Loucy (cell line): ENCODE results near the gene PLCB3.

Experiments used
- H2AFZ ChIP-seq: fragments of 200-600 bp; sonication (generic); 2 replicates; pipeline ENCODE4 v1.6.0; 2016; ENCODE audit warnings: antibody characterized with exemption, mild to moderate bottlenecking, low read length, moderate library complexity
- H3F3A ChIP-seq: fragments of 200-600 bp; 2 replicates; pipeline ENCODE4 v1.6.0; 2016; ENCODE audit warnings: antibody characterized with exemption, low read depth, mild to moderate bottlenecking
- H3K27me3 ChIP-seq: fragments of 200-600 bp; sonication (generic); 2 replicates; pipeline ENCODE4 v1.6.1; 2014; ENCODE audit warnings: low read length, mild to moderate bottlenecking; ENCODE audit not compliant: insufficient read depth, poor library complexity, severe bottlenecking
- H3K36me3 ChIP-seq: fragments of 200-600 bp; sonication (generic); 2 replicates; pipeline ENCODE4 v1.6.1; 2016; ENCODE audit warnings: low read length; ENCODE audit not compliant: insufficient read depth
- H3K4me1 ChIP-seq: fragments of 200-600 bp; sonication (generic); 2 replicates; pipeline ENCODE4 v1.5.1; 2014; ENCODE audit warnings: low read length, mild to moderate bottlenecking; ENCODE audit not compliant: insufficient read depth, poor library complexity, severe bottlenecking
- H3K4me2 ChIP-seq: fragments of 200-600 bp; sonication (generic); 2 replicates; pipeline ENCODE4 v1.6.0; 2014; ENCODE audit warnings: antibody characterized with exemption, low read length, low read depth, mild to moderate bottlenecking; ENCODE audit not compliant: poor library complexity, severe bottlenecking
- H3K4me3 ChIP-seq: fragments of 200-600 bp; sonication (generic); 2 replicates; pipeline ENCODE4 v1.5.1; 2014; ENCODE audit warnings: low read length, mild to moderate bottlenecking, mixed read lengths; ENCODE audit not compliant: poor library complexity, severe bottlenecking
- H3K79me2 ChIP-seq: fragments of 200-600 bp; sonication (generic); 2 replicates; pipeline ENCODE4 v1.6.1; 2014; ENCODE audit warnings: low read length; ENCODE audit not compliant: insufficient read depth
- H3K9ac ChIP-seq: fragments of 200-600 bp; sonication (generic); 2 replicates; pipeline ENCODE4 v1.6.0; 2014; ENCODE audit warnings: mild to moderate bottlenecking, low read depth, low read length, moderate library complexity; ENCODE audit not compliant: poor library complexity, severe bottlenecking
- H3K9me2 ChIP-seq: fragments of 200-600 bp; sonication (generic); replicated peaks from 2 replicates; pipeline ENCODE4 v1.6.1; 2016; ENCODE audit warnings: low read depth, low read length, mixed read lengths
- H3K9me3 ChIP-seq: fragments of 200-600 bp; sonication (generic); 2 replicates; pipeline ENCODE4 v1.6.1; 2014; ENCODE audit warnings: mild to moderate bottlenecking, antibody characterized with exemption, low read length, low read depth; ENCODE audit not compliant: insufficient read depth
- H4K20me1 ChIP-seq: fragments of 200-600 bp; sonication (generic); 2 replicates; pipeline ENCODE4 v1.6.0; 2014; ENCODE audit warnings: antibody characterized with exemption, low read length, mild to moderate bottlenecking; ENCODE audit not compliant: insufficient read depth, poor library complexity, severe bottlenecking
- CTCF ChIP-seq: fragments of 200-600 bp; sonication (generic); conservative IDR thresholded peaks from 2 replicates; pipeline ENCODE4 v1.5.1; 2014; ENCODE audit warnings: mild to moderate bottlenecking, antibody characterized with exemption, low read length
- EZH2phosphoT487 ChIP-seq: fragments of 200-600 bp; IDR thresholded peaks from 2 replicates; pipeline ENCODE4 v1.6.1; 2018; ENCODE audit warnings: antibody characterized with exemption, mild to moderate bottlenecking, moderate library complexity, borderline replicate concordance

The PLCB3 gene

GRCh38 chr11:64267207-64267945 lies 16.0 kb downstream of the PLCB3 start:
- no peaks in the 10 kb centered on the region for H3K9me3 ChIP-seq

DNA sequence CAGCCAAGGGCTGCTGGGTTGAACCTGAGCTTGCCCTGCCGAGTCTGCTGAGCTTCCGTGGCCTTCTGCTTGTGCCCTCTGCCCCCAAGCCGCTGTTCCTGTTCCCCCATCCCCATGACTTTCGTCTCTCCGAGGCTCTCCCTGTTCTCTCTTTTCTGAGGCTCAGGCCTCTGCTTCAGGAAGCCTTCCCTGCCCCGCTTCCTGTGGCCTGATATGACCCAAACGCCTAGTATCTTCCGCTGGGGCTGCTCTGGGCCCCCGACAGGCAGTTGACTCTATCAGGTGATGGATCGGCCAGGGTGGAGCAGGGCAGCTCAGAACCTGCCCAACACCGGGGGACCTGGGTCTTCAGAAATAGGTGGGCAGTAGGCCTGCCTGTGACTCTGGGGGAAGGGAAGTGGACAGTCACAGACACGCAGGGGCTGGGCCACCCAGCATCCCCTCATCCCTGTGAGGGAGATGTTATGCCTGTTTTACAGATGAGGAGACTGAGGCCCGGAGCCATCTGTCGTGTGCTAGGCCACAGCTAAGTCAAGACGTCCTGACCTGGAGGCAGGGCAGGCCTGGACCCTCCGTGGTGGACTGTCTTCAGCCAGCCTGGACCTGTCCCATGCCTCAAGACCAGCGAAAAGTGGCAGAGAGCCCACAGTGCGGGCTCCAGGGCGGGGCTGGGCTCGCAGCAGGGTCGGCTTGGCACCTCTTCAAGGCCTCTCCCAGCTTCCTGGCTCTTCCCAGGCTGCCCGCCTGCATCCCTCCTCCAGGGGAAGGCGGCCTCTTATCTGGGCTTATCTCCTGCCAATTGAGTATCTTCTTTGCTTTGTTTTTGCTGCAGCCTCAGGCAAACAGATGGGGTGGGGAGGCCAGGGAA lies 16.9 kb downstream of the PLCB3 start:
- Histone ChIP-seq H3K9me3 (no peaks in the 10 kb centered on the region), H3F3A (peaks cover 6% of the 10 kb centered on the region; the same call in 1 of the 2 replicates), H3K36me3 (no peaks in the 10 kb centered on the region), H4K20me1 (no peaks in the 10 kb centered on the region), H3K79me2 (no peaks in the 10 kb centered on the region; the same call in 1 of the 2 replicates), H3K9ac (peak overlapping the region; percentile 87), H3K27me3 (no peaks in the 10 kb centered on the region), H2AFZ (no peak overlapping the region), H3K4me1 (peaks cover 27% of the 10 kb centered on the region), H3K4me2 (peak overlapping the region; percentile 82), H3K9me2 (no peaks in the 10 kb centered on the region), H3K4me3 (peak overlapping the region; percentile 74)
- TF ChIP-seq CTCF = no peak
- TF ChIP-seq EZH2phosphoT487 = no peak

More at GRCh38 chr11:64267207-64267945, 16.0 kb downstream of the PLCB3 start:
- peak overlapping the region; percentile 82 for H3K4me2 ChIP-seq
- H4K20me1 ChIP-seq = no peaks in the 10 kb centered on the region
- peaks cover 6% of the 10 kb centered on the region; the same call in 1 of the 2 replicates for H3F3A ChIP-seq
- H3K79me2 ChIP-seq = no peaks in the 10 kb centered on the region; the same call in 1 of the 2 replicates
- no peaks in the 10 kb centered on the region for H3K27me3 ChIP-seq
- H2AFZ ChIP-seq = no peak overlapping the region
- no peak overlapping the region for H3K4me3 ChIP-seq
- peak overlapping the region; percentile 87 for H3K9ac ChIP-seq
- no peaks in the 10 kb centered on the region for H3K36me3 ChIP-seq
- H3K4me1 ChIP-seq = peaks cover 24% of the 10 kb centered on the region
- no peaks in the 10 kb centered on the region for H3K9me2 ChIP-seq
- TF ChIP-seq CTCF (no peak), EZH2phosphoT487 (no peak)

DNA sequence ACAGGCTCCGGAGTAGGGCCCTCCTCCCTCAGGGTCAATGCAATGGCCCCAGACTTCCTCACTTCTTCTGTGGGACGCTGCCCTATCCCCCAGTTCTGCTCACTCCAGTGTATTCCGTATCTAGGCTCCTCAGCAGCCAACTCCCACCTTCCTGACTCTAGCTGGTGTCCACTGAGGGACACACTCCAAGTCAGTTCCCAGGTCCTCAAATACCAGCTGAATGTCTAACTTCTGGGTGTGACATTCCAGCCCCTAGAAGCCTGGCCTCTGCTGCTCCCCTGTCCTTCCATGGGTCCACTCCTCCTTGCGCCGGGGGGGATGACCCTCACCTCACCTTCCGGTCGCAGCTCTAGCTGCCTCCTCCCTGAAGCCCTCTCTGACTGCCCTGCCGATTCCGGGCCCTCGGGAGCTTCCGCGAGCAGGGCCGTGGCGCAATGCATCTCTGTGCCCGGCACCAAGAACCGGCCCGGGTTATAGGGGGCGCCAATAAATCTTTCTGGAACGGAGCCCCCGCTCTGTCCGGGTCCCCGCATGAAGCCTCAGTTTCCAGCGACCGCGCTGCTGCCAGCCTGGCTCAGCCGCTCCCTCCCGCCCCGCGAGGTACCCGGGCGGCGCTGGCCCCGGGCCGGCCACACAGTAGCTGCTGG lies 17.7 kb downstream of the PLCB3 start:
- H3K9me2 ChIP-seq = no peaks in the 10 kb centered on the region
- peak overlapping the region; percentile 74 for H3K4me3 ChIP-seq
- peak overlapping the region; percentile 87 for H3K9ac ChIP-seq
- peak overlapping the region; percentile 82 for H3K4me2 ChIP-seq
- no peaks in the 10 kb centered on the region for H3K27me3 ChIP-seq
- peaks cover 27% of the 10 kb centered on the region for H3K4me1 ChIP-seq
- TF ChIP-seq CTCF (no peak), EZH2phosphoT487 (no peak)
- peak overlapping the region; percentile 77 for H2AFZ ChIP-seq
- H3K79me2 ChIP-seq = no peaks in the 10 kb centered on the region; the same call in 1 of the 2 replicates
- H3K36me3 ChIP-seq = no peaks in the 10 kb centered on the region
- H4K20me1 ChIP-seq = no peaks in the 10 kb centered on the region
- H3F3A ChIP-seq = peaks cover 6% of the 10 kb centered on the region; the same call in 1 of the 2 replicates
- H3K9me3 ChIP-seq = no peaks in the 10 kb centered on the region
